ENCODE results near the gene RGP1.

- no peak for TF ChIP-seq CTCF (IDR thresholded peaks at IDR 0.05; ENCODE audit: low read depth, low read length)
- no peak for TF ChIP-seq EZH2phosphoT487 (IDR thresholded peaks at IDR 0.05; ENCODE audit: low read depth)
Measured at GRCh38 chr9:35781066-35781465, 32.0 kb downstream of the RGP1 start.

Measured in OCI-LY3 (cell line).